GM23248 (cell line): ENCODE results near the gene MRPS22.

ENCODE experiments used
- EZH2 ChIP-seq: fragments of 200-600 bp; sonication (generic); IDR thresholded peaks from 2 replicates; pipeline ENCODE4 v1.6.1; 2018; ENCODE audit warnings: antibody characterized with exemption, mild to moderate bottlenecking; ENCODE audit not compliant: insufficient read depth, poor library complexity, severe bottlenecking
- EZH2phosphoT487 ChIP-seq: fragments of 200-600 bp; sonication (generic); IDR thresholded peaks from 2 replicates; pipeline ENCODE4 v1.6.1; 2018; ENCODE audit warnings: antibody characterized with exemption, moderate library complexity, mild to moderate bottlenecking, low read depth; ENCODE audit not compliant: insufficient read depth

DNA sequence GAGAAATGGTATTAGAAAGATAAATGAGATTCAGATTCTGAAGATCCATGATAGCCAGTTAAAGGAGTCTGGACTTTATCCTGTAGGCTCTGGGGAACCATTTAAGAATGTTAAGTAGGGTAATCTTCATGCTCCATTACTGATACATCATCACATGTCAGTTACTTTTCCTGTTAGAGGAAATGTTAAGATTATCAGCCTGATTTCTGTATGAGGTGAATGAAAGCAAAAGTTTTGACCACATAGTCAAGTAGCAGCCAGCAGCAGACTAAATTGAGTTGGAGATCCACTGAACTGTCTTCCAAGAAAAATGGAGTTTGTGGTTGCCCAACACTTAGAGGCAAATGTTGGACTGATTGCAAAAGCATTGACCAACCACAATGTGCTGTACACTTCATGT lies 50.3 kb downstream of the MRPS22 start:
- no peak for TF ChIP-seq EZH2
- TF ChIP-seq EZH2phosphoT487: no peak
